Ecto neural progenitor cell (in vitro differentiated cells): ENCODE data around the gene PGAM5.
A peak's percentile ranks its signal among the peaks of the same experiment; 100 is the strongest.

Source experiments
- DNase-seq: peaks from one replicate; pipeline ENCODE4 v3.0.0-alpha.2; 2018; ENCODE audit warnings: low spot score

Gene PGAM5

DNA sequence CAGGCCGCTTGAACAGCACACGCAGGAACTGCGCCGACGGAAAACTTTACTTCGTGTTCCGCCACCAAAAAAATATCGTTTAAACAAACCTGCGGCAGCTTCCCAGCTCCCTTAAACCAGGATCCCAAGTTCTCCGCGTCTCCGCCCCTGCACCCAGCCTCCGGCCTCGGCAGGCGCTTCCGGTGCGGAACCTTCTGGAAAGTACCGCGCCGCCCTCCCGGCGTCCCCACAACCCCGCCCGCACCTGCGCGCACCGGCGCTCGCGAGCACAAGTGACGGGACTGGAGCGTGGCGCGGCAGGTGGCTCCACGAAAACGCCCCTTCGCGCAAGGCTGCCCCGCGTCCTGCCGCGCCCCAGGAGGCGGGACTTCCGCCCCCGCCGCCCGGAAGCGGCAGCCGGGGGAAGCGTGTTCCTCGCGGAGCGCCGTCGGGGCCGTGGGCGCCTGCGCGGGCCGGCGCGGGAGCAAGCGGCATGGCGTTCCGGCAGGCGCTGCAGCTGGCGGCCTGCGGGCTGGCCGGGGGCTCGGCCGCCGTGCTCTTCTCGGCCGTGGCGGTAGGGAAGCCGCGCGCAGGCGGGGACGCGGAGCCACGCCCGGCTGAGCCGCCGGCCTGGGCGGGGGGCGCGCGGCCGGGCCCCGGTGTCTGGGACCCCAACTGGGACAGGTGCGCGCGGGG lies at the start of gene PGAM5:
TSS of gene PGAM5 (plus strand) at position 438 of the 675 bp plus-strand sequence. CDS start at position 473, 35 bp downstream.
- peak; percentile 88 for DNase-seq

DNA sequence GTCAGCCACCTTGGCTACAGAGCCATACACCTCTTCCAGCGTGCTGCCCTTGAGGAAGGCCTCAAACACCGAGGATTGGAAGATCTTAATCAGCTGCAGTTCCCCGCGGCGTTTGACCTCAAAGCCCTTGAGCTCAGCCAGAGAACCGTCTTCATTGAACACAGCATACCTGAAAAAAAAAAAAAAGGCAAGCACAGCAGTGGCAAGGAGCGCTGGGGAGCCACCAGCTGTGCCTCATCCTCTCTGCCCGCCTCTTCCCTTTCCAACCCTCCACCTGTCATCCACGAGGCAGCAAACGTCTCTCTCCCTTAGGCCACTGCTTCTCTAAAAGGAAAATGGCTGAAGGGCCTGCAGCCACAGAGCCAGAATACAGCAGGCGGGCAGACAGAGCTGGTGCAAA lies 49.6 kb upstream of the PGAM5 start:
- no peak for DNase-seq

DNA sequence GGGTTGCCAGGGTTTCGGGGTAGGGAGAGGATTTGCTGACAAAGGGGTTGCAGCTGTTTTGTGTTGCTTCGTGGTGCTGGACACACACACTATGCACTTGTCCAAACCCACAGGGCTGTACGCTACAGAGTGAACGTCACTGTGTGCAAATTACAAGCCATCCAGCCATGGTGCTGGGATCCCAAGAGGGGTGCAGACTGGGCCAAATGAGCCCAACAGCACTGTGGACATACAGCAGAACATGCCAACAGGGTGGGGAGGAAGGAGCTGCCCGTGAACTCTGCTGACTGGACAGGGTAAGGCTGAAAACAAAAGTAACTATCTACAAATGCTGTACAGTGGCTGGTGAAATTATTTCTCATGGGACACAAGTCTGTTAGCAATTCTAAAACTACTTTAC lies 48.7 kb upstream of the PGAM5 start:
- peak; percentile 36 for DNase-seq

DNA sequence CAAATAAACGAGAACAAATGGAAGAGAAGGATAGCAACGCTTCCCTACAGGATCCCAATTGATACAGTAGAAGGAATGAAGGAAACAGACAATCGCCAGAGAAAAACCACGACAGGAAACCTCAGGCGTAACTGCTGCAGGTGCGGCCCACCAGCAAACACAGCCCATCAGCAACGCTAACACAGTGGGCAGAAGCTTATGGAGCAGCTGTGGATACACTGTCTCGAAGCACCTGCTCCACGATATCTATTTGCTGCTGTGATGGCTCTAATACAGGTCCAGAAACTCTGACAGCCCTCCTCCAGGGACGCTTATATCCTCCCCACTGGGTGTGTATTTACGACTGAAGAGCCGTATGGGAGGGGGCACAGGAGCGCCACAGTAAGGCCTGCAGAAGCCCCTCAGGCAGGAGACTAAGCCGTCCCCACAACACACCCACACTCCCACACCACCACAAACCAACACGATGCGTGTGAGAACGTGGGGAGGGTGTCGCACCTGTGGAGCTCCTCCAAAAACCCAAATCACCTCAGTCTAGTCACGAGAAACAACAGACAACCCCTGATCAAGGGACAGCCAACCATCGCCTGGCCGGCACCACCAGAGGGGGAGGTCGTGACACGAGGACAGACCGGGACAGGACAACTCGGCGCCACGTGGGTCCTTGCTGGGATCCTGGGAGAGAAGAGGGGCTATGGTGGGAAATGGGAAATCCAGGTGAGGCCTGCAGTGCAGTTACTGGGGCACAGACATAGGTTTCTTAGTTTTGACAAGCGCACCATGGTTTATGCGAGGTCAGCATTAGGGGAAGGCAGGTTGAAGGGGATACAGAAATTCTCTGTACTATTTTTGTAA lies 47.5 kb upstream of the PGAM5 start:
- DNase-seq, result no peak

DNA sequence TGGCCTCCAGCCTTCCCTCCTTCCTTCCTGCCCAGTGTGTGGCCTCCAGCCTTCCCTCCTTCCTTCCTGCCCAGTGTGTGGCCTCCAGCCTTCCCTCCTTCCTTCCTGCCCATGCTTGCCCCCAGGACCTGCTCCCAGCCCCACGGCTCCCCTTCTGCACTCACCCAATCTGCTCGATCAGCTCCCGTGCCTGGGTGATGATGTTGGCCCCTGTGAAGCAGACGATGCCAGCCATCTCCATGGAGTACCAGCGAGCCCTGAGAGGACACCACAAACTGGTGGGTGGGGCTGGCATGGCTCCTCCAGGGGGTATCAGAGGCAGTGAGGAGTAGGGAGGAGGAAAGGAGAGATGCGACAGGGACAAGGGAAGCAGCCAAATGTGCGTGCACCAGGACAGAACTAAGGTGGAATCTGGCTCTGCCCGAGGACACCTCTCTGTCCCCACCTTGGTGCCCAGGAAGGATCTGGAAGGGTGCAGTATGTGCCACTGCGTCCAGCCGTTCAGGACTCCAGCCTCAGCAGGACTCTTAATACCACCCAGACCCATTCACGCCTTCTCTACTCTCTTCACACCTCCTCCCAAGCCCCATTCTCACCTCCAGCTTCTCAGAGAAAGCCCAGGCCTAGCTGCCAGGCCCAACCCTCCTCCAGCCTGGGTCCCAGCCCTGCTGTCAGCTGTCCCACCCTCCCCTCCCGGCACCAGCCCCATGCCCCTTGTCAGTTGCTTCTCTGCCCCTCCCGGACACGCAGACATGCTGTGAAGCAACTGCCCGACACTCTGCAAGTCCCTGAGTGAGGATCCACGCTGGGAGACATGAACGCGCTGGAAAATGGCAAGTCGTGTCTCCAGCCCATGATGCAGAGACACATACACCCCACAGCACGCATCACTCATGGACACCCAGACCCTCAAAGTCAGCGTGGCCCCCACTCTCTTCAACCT lies 46.2 kb upstream of the PGAM5 start:
- DNase-seq, result peak; percentile 39

DNA sequence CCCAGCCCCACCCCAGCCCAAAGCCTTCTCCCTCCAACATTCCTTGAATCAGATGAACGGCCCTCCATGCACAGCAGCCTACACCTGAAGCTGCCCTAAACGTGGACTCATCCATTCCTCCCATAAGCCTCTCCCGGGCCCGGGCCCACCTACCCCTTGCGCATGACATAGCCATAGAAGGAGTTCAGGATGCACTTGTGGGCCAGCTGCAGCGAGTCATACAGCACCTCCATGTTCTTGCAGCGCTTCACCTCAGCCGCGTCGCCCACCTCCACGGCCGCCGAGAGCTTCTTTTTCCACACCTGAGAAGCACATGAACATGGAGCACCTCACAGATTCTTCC lies 45.5 kb upstream of the PGAM5 start:
- no peak for DNase-seq

DNA sequence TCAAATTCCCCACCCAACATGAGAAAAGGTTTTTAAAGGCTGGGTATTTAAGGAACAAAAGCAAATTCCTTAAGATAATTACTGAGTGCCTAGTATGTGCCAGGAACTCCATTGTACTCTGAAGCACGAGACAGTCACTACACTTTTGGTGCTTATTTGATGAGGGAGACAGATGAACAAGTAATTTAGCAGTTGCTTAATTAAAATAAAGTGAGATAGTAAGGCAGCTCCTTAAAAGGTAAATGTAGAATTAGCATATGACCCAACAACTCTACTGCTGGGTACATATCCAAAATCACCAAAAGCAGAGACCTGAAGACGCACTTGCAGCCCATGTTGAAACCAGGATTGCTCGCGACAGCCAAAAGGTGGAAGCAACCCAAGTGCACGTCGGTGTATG lies 44.8 kb upstream of the PGAM5 start:
- no peak for DNase-seq

DNA sequence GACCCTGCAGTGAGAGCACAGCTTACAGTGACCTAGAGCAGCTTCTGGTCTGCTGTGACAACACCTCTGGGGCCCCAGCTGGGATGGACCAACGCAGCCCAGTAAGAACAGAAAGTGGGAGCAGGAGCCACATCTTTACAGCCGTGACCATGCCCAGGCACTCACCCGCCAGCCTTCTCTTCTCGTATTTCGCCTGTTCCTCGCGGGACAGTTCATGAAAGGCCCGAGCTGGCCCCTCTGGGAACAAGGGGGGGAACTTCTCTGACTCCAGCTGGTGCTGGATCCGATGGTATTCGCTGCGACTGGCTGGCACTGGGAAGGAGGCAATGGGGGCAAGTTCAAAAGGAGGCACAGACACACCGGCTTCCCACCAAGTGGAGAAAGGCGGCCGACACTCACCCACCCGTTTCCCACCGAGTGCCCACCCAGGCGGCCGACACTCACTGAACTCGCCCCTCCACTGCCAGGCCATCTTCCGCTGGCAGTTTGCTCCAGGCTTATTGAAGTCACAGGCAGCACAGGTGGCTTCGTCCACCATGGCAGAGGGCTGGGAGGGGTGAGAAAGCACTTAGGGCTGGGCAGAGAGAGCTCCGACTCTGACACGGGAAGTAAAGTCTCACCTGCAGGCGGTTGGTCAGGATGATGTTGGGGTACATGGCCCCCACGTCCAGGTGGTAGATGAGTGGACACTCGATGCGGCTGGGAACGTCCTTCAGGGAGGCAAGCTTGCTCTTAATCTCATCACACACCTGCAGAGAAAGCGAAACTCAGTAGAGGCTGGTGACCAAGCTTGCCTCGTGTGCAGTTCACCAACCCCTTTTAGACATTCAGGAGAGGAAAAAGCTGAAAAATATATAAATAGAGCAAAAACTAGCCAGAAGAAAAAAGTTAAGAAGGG lies 42.2 kb upstream of the PGAM5 start:
- no peak for DNase-seq

DNA sequence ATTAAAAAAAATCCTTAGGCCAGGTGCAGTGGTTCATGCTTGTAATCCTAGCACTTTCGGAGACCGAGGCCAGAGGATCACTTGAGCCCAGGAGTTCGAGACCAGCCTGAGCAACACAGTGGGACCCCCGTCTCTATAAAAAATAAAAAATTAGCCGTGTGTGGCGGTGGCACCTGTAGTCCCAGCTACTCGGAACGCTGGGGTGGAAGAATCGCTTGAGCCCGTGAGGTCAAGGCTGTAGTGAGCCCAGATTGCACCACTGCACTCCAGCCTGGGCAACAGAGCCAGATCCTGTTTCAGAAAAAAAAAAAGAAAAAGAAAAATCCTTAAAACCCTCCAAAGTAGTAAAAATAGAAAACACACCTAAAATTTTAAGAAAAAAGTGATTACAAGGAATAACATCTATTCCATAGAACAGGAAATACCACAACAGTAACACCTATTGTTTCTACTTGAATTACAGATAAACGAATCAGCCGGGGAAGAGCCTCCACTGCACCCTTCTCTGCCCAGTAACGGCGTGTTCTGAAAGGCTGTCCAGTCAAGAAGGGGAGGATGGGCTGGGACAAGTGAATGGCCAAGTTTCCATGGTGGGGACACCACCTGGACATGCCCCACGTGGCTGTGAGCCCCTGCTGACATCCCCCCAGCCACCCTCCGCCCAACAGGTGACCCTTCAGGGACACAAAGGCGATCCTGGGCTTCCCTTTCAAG lies 41.3 kb upstream of the PGAM5 start:
- DNase-seq, result no peak

DNA sequence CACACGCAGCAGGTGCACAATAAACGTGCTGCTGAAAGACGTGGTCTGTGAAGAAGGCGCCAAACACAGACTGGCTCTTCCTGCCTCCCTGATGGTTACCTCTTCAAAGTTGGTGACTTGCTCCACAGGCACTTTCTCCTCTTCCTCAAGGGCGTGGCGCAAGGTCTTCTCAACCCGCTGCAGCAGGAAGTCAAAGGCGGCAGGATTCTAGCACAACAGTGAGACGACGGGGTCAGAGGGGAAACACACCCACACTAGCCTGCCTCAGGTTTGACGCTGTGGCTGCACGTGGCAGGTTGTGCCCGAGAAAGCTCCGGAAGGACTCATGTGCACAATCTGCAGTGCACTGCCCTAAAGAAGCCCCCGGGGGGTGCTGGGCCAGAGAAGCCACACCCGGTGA lies 38.5 kb upstream of the PGAM5 start:
- no peak for DNase-seq

DNA sequence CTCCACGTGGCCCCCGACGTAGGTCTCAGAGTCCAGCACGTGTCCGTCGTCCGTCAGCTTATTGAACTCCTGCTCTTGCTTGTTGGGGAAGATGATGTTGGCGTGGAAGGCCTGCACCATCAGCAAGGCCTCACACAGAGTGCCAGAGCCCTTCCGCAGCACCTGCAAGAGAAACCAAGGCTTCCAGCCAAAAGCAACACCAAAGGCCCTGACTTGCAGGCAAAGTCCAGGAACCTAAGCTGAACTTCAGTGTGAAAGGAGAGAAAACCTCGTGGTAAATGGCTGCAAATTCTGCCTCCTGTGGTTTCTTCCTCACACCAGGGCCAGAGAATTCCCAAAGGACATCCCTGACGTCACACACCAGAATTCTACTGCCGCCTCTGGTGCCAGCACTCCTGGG lies 38.0 kb upstream of the PGAM5 start:
- DNase-seq, result peak; percentile 36

DNA sequence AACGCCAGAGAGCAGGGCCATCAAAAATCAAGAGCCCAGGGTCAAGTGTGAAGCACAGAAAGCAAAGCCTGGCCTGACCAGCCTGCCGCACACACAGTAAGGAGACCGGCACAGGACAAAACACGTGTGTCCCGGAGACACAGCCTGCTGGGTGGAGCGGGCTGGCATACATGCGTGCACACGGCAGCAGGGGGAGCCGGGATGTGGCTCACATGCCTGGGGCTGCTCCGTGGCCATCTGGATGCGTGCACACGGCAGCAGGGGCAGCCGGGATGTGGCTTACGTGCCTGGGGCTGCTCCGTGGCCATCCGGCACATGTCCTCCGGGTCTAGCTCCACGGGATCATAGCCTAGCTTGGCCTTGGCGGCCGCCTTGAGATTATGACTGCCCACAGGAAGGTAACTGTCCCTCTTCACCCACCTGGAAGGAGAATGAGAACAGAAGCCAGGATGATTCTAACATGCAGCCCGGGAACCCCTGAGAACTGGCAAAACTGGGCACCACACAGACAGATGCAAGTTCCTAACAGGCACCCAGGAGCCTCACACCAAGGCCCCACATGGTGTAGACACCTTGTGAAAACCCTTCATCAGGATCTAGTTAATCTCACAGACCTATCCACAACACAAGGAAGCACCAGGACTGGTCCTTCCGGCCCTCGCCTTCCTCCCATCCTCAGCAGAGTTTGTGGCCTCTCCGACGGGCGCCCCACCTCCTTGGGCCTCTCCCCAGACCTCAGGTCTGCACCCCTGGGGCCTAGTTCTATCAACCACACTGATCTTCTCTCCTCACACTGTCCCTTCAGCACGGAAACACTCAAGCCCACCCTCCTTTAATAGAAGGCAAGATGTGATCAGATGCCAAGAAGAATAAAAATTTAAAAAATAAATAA lies 37.1 kb upstream of the PGAM5 start:
- DNase-seq, result peak; percentile 41

DNA sequence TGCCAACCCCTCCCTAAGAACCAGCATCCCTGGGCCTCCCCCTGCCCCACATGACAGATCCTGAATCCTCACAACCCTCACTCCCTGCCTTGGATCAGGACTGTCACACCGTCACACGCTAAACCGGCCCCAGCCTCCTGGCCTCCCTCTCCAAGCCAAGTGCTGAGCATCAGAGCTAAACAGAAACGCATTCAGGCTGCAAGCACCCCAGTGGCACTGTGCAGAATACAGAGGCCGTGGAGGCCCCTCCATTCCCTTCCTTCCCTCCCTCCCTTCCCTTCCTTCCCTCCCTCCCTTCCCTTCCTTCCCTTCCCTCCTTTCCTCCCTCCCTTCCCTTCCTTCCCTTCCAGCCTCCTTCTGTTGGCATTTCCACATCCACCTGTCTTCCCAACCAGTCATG lies 36.1 kb upstream of the PGAM5 start:
- no peak for DNase-seq

DNA sequence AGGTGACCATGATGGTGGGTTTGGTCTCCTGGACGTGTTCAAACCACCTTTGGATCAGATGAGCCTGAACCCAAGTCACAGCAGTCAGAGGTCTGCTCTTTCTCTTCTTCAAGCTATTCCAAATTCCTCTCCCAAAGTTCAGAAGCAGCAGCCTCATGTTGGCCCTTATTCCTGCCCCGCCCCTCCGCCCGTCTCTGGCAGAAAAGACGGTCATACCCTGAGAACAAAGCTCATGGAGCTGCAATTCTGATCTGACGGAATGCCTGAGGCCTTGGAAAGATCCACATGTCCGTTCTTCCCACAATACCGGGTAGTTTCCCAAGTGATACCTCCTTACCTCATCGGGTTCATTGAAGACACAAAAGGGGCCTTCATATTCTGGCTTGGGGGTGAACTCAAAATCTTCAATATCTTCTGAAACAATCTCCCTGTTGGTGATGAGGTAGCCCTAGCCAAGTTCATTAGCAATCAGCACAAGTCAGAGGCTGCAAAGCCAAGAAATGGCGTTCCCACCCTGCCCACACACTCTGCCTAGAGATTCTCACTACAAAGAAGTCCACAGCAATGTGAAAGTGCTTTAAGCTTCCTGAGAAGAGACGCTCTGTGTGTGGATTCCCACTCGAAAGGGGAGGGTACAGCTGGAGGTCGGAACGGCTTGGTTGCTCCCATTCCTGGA lies 34.7 kb upstream of the PGAM5 start:
- no peak for DNase-seq

DNA sequence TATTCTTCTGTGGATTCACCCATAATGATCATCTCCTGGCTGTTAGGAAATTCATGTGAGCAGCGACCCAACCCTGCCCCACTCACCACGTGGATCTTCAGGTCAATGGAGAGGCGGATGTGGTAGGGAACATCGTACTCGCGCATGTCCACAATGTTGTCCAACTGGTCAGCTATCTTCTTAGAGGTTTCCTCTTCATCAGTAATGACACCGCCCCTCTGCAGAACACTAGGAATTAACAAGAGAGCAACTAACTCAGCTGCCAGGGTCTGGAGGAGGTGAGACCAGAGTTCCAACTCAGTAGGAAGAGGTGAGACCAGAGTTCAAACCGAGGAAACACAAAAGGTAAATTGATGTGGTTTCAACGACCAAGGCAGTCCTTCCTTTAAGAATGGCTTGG lies 33.1 kb upstream of the PGAM5 start:
- no peak for DNase-seq

DNA sequence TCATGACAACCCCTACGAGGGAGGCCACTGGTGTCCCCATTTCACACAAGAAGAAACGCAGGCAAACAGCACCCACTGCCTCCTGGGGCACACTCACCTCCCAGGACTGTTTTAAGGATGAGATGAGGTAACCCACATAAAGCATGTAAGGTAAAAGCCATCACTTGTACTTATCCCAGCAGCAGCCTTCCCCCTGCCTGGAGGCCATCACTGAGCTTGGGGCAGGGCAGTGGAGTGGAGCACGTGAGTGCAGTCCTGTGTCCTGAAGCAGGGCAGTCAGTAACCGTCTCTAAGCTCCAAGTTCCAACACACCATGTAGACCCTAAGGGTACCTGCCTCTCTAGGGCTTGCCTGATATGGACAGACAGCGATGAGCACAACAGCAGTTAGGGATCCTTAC lies 25.2 kb upstream of the PGAM5 start:
- no peak for DNase-seq

DNA sequence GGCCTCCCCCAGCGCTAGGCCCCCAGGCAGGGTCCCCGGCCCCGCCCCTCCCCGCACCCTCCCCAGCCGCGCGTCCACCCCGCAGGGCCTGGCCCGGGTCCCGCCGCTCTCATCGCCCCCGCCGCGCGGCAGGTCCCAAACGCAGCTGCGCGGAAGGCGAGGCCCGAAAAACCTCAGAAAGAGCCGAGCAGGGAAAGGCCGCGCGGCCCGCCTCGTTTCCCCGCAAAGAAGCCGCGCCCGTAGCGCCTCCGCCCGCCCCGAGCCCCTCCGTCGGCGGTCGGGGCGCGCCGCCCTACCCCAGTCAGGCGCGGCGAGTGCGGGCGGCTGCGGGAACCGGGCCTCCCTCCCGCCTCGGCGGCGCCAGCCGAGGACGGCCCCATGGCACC lies 23.8 kb upstream of the PGAM5 start:
- no peak for DNase-seq

DNA sequence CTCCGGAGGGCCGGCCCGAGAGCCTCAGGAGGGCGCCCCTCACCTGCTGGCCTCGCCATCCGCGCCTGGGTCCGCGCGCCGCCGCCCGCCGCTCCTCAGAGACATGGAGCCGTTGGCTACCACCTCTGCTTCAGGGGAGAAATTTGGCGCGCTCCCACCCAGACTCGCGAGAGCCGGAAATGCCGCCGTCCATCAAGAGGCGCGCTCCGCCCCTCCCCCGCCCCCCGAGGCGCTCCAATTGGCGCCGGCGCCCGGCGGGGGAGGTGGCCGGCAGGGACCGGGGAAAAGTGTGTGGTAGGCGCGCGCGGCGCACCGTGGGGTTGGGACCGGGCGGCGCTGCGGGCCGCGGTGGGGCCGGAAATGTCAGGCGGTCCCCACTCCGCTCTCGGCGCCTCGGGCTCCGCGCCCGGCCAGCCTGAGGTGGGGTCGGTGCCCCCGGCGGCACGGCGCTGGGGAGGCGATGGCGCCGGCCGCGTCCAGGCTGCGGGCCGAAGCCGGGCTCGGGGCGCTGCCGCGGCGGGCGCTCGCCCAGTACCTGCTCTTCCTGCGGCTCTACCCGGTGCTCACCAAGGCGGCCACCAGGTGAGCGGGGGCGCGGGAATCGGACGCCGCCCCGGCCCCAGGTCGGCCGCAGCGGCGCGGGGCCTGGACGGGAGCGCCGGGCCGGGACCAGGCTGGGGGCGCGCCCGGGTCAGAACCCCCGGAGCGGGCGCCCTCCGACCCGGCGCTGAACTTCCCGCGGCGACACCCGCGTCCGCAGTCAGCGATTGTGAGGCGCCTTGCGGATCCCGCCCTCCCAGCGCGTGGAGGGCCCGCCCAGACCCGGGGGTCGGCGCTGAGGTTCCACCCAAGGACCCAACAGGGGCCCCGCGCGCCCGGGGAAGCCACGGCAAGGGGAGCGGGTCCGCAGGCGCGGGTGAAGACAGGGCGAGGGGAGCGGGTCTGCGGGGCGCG lies 23.2 kb upstream of the PGAM5 start, which contains the start of the genes POLE and PXMP2:
TSS of gene POLE (minus strand) at position 132 of the 954 bp plus-strand sequence. CDS start at position 105, 27 bp downstream.
TSS of gene PXMP2 (plus strand) at position 377 of the 954 bp plus-strand sequence. CDS start at position 461, 84 bp downstream.
- peak; percentile 99 for DNase-seq
